Chondrocyte (in vitro differentiated cells): ENCODE results near the gene FUS. TPM values are rescaled to one million over a fixed set of nuclear protein-coding genes. Genes with fewer than 3 reads are reported as not detected.
"Not testable (repeated sequence)": the region's sequence is repeated elsewhere in the genome, so short reads cannot be mapped to it uniquely, and the experiment has no call there.

ENCODE experiments used
- DNase-seq: peaks from one replicate; pipeline ENCODE4 v3.0.0; 2021; ENCODE audit warnings: mixed read lengths, low spot score
- H3K27ac Mint-ChIP-seq: one replicate; pipeline ENCODE4 v1.8.0; 2021; ENCODE audit warnings: mild to moderate bottlenecking, moderate library complexity, mixed read lengths; ENCODE audit not compliant: unreplicated experiment
- H3K27me3 Mint-ChIP-seq: 2 replicates; pipeline ENCODE4 v1.8.0; 2021; ENCODE audit warnings: low read depth, mixed read lengths
- H3K36me3 Mint-ChIP-seq: 2 replicates; pipeline ENCODE4 v1.8.0; 2021; ENCODE audit warnings: low read depth, mixed read lengths
- H3K4me1 Mint-ChIP-seq: 2 replicates; pipeline ENCODE4 v1.8.0; 2021; ENCODE audit warnings: low read depth, mild to moderate bottlenecking, mixed read lengths
- H3K4me3 Mint-ChIP-seq: one replicate; pipeline ENCODE4 v1.8.0; 2021; ENCODE audit warnings: mild to moderate bottlenecking, moderate library complexity, mixed read lengths; ENCODE audit not compliant: unreplicated experiment
- H3K9me3 Mint-ChIP-seq: 2 replicates; pipeline ENCODE4 v1.8.0; 2021; ENCODE audit warnings: low read depth, mixed read lengths
- total RNA-seq: library from RNA; stranded (reverse); gene quantifications from 3 replicates; pipeline ENCODE4 v1.2.1, GENCODE V29; 2021
- TF ChIP-seq, protein P1 (sequence below): fragments of 200-600 bp; sonication (generic); IDR thresholded peaks from 2 replicates; pipeline ENCODE4 v1.5.0; 2021; ENCODE audit warnings: antibody characterized with exemption, mild to moderate bottlenecking, moderate library complexity

Gene FUS
- total RNA-seq, 1 donor from 2014 or later: 231 TPM

DNA sequence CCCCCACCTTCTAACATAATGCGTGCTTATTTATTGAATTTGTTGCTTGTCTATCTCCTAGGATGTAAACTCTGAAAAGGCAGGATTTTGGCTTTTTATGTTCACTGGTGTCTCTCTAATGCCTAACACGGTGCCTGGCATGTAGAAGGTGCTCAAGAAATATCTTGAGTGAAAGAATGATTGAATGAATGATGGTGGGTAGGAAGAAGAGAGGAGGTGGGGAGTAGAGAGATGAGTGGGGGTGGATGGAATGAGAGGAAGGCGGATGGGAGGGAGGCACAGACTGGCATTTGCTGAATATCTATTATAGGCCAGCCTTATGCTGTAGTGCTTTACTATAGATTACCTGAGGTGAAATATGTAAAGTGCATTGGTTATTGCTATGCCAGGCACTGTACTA, 32.4 kb upstream of the FUS start:
- no peak for DNase-seq
- no peak overlapping the region for H3K4me3 Mint-ChIP-seq

DNA sequence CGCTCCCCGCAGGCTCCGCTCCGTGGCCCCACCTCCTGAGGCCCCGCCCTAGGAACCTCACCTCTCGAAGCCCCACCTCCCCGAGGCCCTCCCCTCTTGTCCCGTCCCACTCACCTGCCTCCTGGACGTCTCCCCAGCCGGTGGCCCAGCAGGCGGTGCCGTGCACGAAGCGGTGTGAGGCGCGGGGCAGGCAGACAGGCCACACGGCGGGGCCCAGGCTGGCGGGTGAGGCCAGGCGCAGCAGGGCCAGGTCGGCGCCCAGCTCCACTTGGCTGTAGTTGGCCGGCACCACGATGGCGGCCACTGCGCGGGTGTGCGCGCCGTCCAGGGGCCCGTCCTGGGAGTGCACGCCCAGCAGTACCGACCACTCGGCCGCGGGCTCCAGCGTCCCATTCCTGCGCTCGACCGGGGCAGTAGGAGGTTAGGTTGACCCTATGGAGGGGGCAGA, 31.6 kb upstream of the FUS start:
- Mint-ChIP-seq H3K4me3 (no peak overlapping the region), H3K9me3 (no peaks in the 10 kb centered on the region), H3K4me1 (peaks cover 4% of the 10 kb centered on the region), H3K27me3 (peaks cover 18% of the 10 kb centered on the region), H3K27ac (no peak overlapping the region), H3K36me3 (no peaks in the 10 kb centered on the region)
- no peak for DNase-seq
- TF ChIP-seq, protein P1, sequence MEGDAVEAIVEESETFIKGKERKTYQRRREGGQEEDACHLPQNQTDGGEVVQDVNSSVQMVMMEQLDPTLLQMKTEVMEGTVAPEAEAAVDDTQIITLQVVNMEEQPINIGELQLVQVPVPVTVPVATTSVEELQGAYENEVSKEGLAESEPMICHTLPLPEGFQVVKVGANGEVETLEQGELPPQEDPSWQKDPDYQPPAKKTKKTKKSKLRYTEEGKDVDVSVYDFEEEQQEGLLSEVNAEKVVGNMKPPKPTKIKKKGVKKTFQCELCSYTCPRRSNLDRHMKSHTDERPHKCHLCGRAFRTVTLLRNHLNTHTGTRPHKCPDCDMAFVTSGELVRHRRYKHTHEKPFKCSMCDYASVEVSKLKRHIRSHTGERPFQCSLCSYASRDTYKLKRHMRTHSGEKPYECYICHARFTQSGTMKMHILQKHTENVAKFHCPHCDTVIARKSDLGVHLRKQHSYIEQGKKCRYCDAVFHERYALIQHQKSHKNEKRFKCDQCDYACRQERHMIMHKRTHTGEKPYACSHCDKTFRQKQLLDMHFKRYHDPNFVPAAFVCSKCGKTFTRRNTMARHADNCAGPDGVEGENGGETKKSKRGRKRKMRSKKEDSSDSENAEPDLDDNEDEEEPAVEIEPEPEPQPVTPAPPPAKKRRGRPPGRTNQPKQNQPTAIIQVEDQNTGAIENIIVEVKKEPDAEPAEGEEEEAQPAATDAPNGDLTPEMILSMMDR: no peak

More for the DNA sequence above, 32.4 kb upstream of the FUS start:
- H3K36me3 Mint-ChIP-seq: no peaks in the 10 kb centered on the region
- H3K27me3 Mint-ChIP-seq: peaks cover 18% of the 10 kb centered on the region
- TF ChIP-seq, protein P1: no peak
- H3K27ac Mint-ChIP-seq: no peak overlapping the region
- peaks cover 4% of the 10 kb centered on the region for H3K4me1 Mint-ChIP-seq
- H3K9me3 Mint-ChIP-seq: no peaks in the 10 kb centered on the region

DNA sequence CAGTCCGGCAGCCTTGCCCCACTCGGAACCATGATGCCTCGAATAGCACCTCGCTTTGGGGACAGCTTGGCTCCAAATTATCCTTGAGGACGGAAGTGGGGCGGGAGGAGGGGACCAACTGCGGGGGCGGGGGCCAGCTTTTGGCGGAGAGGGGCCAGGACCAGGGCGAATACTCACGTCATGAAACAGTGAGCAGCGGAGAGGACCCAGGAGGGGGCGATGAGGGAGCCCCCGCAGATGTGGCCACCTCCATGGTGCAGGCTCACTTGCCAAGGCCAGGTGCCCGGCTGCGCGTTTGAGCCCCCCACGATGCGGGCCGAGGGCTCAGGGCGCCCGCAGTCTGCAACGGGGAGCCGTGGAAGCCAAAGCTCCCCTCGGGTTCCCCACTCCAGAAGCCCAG, 31.0 kb upstream of the FUS start:
- H3K36me3 Mint-ChIP-seq: no peaks in the 10 kb centered on the region

DNA sequence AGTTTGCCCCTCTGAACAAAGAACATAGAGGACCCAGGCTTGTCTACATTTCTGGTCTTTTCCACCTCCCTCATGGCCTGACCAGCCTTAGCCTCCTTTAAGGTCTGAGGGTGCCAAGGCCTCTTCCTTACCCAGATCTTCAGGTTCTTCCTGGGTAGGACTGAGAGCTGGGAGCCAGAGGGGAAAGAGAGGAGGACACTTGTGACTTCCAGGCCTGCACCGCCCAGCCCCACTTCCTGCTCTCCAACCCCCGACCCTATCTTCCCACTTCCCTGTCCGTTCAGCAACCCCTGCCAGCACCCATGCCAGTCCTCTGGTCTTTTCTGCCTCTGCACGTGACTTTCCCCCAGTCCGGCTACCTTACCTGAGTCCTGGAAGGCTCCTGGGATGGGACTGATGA, 30.6 kb upstream of the FUS start:
- Mint-ChIP-seq H3K27me3 (peaks cover 18% of the 10 kb centered on the region), H3K9me3 (no peaks in the 10 kb centered on the region), H3K4me3 (no peak overlapping the region), H3K4me1 (no peaks in the 10 kb centered on the region), H3K27ac (no peak overlapping the region), H3K36me3 (no peaks in the 10 kb centered on the region)
- TF ChIP-seq, protein P1: no peak
- no peak for DNase-seq

More for the DNA sequence above, 31.0 kb upstream of the FUS start:
- TF ChIP-seq, protein P1: no peak
- Mint-ChIP-seq H3K4me3 (no peak overlapping the region), H3K27ac (no peak overlapping the region), H3K27me3 (peaks cover 18% of the 10 kb centered on the region), H3K9me3 (no peaks in the 10 kb centered on the region), H3K4me1 (peaks cover under 1% of the 10 kb centered on the region)
- no peak for DNase-seq

DNA sequence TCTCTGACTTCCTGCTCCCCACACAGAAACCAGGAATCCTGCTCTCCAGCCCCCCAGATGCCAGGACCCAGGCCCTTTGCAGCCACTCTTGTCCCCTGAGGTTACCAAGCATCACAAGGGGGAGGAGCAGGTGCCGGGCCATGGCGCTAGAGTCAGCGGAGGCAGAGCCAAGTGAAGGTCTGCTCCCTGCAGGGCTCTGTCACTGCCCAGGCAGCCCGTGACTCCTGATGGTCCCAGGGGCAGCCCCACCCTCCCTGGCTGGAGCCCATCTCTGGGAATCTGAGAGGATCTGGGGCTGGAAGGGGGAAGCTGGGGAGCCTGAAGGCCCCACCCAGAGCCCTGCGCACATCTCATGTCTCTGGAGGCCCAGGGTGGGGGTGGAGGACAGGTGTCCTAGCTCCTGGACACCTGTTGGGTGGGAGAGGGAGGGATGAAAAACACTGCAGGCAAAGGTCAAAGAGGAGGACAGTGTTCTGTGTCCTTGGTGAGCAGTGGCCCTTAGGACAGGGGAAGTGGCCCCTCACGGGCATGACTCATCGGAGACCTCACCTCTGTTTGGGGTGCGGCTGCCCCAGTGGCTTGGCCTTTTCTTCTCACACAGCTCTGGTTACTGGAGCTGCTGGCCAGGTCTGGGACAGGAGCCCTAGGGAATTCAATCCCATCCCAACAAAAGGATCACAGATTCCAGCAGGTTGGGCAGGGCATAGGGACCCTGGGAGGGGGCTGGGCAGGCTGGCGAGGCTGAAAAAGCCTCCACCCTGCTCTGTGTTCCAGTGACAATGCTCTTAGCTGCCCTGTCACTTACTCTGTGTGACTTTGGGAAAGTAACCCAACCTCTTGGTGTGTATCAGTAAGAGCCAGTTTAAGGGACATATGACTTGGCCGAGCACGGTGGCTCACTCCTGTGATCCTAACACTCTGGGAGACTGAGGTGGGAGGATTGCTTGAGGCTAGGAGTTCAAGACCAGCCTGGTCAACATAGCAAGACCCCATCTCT, 29.7 kb upstream of the FUS start, which contains the start of gene PRSS36:
Gene PRSS36 (minus strand): TSS at position 173 of the 997 bp plus-strand sequence. CDS start 31 bp downstream, at position 142.
- Mint-ChIP-seq H3K4me1 (no peaks in the 10 kb centered on the region), H3K4me3 (no peak within 1 kb of the TSS), H3K36me3 (no peaks in the 10 kb centered on the region), H3K9me3 (no peaks in the 10 kb centered on the region), H3K27ac (no peak within 1 kb of the TSS), H3K27me3 (peaks cover 19% of the 10 kb centered on the region)
- no peak for DNase-seq
- TF ChIP-seq, protein P1: no peak

DNA sequence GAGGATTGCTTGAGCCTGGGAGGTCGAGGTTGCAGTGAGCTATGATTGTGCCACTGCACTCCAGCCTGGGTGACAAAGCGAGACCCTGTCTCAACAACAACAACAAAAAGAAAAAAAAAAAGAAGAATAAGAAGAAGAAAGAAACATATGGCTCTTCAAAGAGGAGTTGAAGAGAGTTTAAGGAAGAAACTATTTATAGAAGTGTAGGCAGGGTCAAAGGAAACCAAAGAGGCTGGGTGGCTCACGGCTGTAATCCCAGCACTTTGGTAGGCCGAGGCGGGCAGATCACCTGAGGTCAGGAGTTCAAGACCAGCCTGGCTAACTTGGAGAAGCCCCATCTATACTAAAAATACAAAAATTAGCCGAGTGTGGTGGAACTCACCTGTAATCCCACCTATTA, 29.0 kb upstream of the FUS start:
- not testable (repeated sequence) for H3K9me3 Mint-ChIP-seq, H3K4me1 Mint-ChIP-seq, H3K27ac Mint-ChIP-seq, DNase-seq, H3K36me3 Mint-ChIP-seq, H3K4me3 Mint-ChIP-seq
- peaks cover 22% of the 10 kb centered on the region for H3K27me3 Mint-ChIP-seq
